Measurements from ENCODE around the gene NAA80. TPM values are rescaled to one million over a fixed set of nuclear protein-coding genes. Genes with fewer than 3 reads are reported as not detected.

The NAA80 gene
- total RNA-seq, 2 donors from 2014 or later, result 9.7 to 12.8 TPM

DNA sequence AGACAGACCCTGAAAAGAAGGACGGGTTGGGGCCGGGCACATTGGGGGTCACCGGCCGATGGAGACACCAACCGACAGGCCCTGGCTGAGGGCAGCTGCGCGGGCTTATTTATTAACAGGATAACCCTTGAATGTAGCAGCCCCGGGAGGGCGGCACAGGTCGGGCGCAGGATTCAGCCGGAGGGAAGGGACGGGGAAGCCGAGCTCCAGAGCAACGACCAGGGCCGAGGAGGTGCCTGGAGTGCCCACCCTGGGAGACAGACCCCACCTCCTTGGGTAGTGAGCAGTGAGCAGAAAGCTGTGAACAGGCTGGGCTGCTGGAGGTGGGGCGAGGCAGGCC lies 22.5 kb downstream of the NAA80 start:
- Histone ChIP-seq H3K27ac (ENCODE audit: low read depth, low read length) (no peak overlapping the region), H3K36me3 (ENCODE audit: control insufficient read depth, insufficient read depth, low read length) (no peaks in the 10 kb centered on the region), H3K27me3 (ENCODE audit: control insufficient read depth, insufficient read depth, low read length, poor library complexity, severe bottlenecking) (peaks cover 39% of the 10 kb centered on the region), H3K4me1 (ENCODE audit: control insufficient read depth, insufficient read depth, low read length) (no peaks in the 10 kb centered on the region), H3K4me3 (ENCODE audit: low read length) (no peak overlapping the region), H3K9me3 (ENCODE audit: control insufficient read depth, low read length) (no peaks in the 10 kb centered on the region), H3K9ac (ENCODE audit: extremely low read depth, low read length, poor library complexity, severe bottlenecking) (no peak overlapping the region)
- Mint-ChIP-seq H3K9me3 (peaks cover 7% of the 10 kb centered on the region), H3K27ac (no peak overlapping the region), H3K4me3 (no peak overlapping the region), H3K4me1 (peaks cover 13% of the 10 kb centered on the region), H3K27me3 (ENCODE audit: insufficient read depth) (peaks cover 71% of the 10 kb centered on the region), H3K36me3 (ENCODE audit: low read depth) (no peaks in the 10 kb centered on the region)
- 93 to 96% methylated on average over 16 to 17 of the region's 17 CpGs for WGBS, 2 experiments (ENCODE audit: insufficient coverage in 1 of 2, insufficient read length in 1 of 2)
- DNase-seq, result no peak
- TF ChIP-seq, protein P1, sequence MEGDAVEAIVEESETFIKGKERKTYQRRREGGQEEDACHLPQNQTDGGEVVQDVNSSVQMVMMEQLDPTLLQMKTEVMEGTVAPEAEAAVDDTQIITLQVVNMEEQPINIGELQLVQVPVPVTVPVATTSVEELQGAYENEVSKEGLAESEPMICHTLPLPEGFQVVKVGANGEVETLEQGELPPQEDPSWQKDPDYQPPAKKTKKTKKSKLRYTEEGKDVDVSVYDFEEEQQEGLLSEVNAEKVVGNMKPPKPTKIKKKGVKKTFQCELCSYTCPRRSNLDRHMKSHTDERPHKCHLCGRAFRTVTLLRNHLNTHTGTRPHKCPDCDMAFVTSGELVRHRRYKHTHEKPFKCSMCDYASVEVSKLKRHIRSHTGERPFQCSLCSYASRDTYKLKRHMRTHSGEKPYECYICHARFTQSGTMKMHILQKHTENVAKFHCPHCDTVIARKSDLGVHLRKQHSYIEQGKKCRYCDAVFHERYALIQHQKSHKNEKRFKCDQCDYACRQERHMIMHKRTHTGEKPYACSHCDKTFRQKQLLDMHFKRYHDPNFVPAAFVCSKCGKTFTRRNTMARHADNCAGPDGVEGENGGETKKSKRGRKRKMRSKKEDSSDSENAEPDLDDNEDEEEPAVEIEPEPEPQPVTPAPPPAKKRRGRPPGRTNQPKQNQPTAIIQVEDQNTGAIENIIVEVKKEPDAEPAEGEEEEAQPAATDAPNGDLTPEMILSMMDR (conservative IDR thresholded peaks at IDR 0.05), result no peak

DNA sequence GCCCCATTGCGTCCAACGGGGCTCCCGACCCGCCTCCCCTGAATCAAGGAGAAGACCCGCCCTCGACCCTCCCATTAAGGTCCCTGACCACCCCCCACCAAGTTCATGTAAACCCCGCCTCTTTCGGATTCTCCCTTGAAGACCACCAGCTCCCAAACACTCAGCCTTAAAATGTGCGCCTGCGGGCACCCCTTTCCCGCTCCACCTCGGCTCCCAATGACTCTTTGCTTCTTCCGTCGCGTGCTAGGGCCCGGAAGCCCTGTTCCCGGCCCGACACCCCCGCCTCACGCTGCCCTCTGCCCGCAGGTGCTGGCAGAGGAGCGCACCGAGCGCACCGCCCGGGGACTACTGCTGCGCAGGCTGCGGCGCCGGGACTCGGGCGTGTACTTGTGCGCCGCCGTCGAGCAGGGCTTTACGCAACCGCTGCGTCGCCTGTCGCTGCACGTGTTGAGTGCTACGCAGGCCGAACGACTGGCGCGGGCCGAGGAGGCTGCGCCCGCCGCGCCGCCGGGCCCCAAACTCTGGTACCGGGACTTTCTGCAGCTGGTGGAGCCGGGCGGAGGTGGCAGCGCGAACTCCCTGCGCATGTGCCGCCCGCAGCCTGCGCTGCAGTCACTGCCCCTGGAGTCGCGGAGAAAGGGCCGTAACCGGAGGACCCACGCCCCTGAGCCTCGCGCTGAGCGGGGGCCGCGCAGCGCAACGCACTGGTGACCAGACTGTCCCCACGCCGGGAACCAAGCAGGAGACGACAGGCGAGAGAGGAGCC lies 23.0 kb downstream of the NAA80 start:
- peak; percentile 79 for DNase-seq
- Histone ChIP-seq H3K27me3 (ENCODE audit: control insufficient read depth, insufficient read depth, low read length, poor library complexity, severe bottlenecking) (peaks cover 39% of the 10 kb centered on the region), H3K4me3 (ENCODE audit: low read length) (no peak overlapping the region), H3K36me3 (ENCODE audit: control insufficient read depth, insufficient read depth, low read length) (no peaks in the 10 kb centered on the region), H3K27ac (ENCODE audit: low read depth, low read length) (no peak overlapping the region), H3K9ac (ENCODE audit: extremely low read depth, low read length, poor library complexity, severe bottlenecking) (no peak overlapping the region), H3K4me1 (ENCODE audit: control insufficient read depth, insufficient read depth, low read length) (no peaks in the 10 kb centered on the region), H3K9me3 (ENCODE audit: control insufficient read depth, low read length) (no peaks in the 10 kb centered on the region)
- peaks cover 13% of the 10 kb centered on the region for H3K4me1 Mint-ChIP-seq
- H3K9me3 Mint-ChIP-seq, result peaks cover 7% of the 10 kb centered on the region
- no peak overlapping the region for H3K27ac Mint-ChIP-seq
- H3K27me3 Mint-ChIP-seq (ENCODE audit: insufficient read depth), result peaks cover 71% of the 10 kb centered on the region
- TF ChIP-seq, protein P1 (conservative IDR thresholded peaks at IDR 0.05), result no peak
- WGBS, 2 experiments (ENCODE audit: insufficient coverage in 1 of 2, insufficient read length in 1 of 2), result 83 to 89% methylated on average over 70 to 79 of the region's 79 CpGs
- no peaks in the 10 kb centered on the region for H3K36me3 Mint-ChIP-seq (ENCODE audit: low read depth)
- H3K4me3 Mint-ChIP-seq, result peak overlapping the region; percentile 44

DNA sequence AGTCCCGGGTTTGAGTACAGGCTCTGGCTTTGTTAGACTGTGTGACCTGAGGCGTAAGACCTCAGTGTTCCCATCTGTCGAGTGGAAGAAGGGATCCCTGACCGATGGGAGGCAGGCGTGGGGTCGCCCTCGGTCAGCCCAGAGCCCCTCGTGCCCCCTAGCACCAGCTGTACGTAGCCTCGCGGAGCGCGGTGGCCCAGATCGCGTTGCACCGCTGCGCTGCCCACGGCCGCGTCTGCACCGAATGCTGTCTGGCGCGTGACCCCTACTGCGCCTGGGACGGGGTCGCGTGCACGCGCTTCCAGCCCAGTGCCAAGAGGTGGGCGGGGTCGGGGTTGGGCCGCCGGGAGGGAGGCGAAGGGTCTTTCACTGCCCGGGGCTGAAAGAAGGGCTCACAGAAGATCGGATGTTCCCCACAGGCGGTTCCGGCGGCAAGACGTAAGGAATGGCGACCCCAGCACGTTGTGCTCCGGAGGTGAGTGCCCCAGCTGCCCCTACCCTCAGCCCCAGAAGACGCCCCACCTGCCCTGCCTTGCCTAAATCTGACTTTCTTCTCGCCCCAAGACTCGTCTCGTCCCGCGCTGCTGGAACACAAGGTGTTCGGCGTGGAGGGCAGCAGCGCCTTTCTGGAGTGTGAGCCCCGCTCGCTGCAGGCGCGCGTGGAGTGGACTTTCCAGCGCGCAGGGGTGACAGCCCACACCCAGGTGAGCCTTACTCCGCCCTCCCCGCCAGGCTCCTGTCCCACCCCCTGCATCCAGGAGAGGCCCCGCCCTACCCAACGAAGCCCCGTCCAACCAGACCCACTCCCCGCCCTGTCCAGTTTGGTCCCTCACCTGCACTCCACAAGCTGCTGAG lies 23.8 kb downstream of the NAA80 start:
- Mint-ChIP-seq H3K9me3 (peaks cover 7% of the 10 kb centered on the region), H3K4me3 (peak overlapping the region; percentile 44), H3K27ac (no peak overlapping the region), H3K4me1 (peaks cover 13% of the 10 kb centered on the region), H3K36me3 (ENCODE audit: low read depth) (no peaks in the 10 kb centered on the region), H3K27me3 (ENCODE audit: insufficient read depth) (peaks cover 71% of the 10 kb centered on the region)
- Histone ChIP-seq H3K4me1 (ENCODE audit: control insufficient read depth, insufficient read depth, low read length) (no peaks in the 10 kb centered on the region), H3K36me3 (ENCODE audit: control insufficient read depth, insufficient read depth, low read length) (no peaks in the 10 kb centered on the region), H3K9ac (ENCODE audit: extremely low read depth, low read length, poor library complexity, severe bottlenecking) (no peak overlapping the region), H3K27ac (ENCODE audit: low read depth, low read length) (no peak overlapping the region), H3K9me3 (ENCODE audit: control insufficient read depth, low read length) (no peaks in the 10 kb centered on the region), H3K27me3 (ENCODE audit: control insufficient read depth, insufficient read depth, low read length, poor library complexity, severe bottlenecking) (peaks cover 39% of the 10 kb centered on the region), H3K4me3 (ENCODE audit: low read length) (peak overlapping the region; percentile 53)
- peak; percentile 79 for DNase-seq
- WGBS, 2 experiments (ENCODE audit: insufficient coverage in 1 of 2, insufficient read length in 1 of 2), result 17 to 29% methylated on average over 36 to 65 of the region's 65 CpGs
- TF ChIP-seq, protein P1 (conservative IDR thresholded peaks at IDR 0.05), result no peak

Measured in endodermal cell (in vitro differentiated cells).